ENCODE data around the gene GCG.

Gene GCG

DNA sequence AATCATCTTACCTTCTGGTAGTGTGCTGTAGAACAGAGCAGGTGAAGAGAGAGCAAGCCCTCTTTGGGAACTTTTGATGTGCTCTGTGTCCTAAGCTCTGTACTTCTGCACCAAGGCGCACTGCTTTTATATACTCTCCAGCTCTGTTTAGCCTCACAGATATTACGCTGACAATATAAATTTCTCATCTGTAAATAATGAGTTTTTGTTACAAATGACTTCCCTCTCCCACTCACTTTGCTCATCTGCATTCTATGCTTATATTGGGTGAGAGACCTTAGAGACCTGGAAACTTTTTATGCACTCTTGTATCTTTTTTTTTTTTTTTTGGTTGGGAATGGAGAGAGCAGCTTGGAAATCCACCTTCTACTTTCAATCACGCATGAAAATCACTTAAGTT, at the start of gene GCG:
GCG (minus strand) TSS at position 101 of the 400 bp plus-strand sequence. CDS start 3,069 bp downstream, outside the sequence.
- DNase-seq (ENCODE audit: low spot score), result no peak

- DNase-seq (ENCODE audit: low spot score), result no peak
These were observed 48.6 kb upstream of the GCG start for GRCh38 chr2:162200636-162201035.

DNA sequence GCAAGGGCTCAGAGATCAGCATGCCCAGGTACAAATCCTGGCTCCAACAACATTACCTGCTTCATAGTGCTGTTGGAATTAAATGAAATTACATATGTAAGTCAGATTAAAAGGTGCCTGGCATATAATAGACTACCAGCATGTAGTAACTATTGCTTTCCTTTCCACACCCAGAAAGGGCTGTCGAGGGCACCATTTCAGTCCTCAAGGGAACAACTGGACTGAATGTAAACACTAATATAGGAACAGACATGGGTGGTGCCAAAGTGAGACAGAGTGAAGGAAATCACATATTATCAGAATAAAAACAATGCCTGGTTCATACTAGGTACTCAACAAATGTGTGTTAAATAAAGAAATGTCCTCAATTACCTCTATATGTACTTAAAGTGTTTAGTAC, 47.9 kb upstream of the GCG start:
- no peak for DNase-seq (ENCODE audit: low spot score)

DNA sequence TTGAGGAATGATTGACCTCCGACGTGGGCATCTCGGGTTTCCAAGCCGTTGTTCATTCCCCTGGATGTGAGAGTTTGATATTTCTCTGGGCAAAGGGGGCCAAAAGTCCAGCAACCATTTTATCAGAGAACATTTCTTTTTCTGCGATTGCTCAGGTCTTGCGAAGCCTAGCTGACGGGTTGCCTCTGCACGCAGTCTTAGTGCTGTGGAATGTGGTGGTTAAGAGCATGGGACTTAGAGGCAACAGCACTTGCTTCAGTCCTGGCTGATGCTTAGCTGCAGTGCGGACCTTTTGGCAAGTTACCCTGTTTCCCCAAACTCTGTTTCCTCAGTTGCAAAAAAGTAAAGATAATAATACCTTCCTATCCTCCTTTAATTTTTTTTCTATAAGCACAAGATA, 46.2 kb upstream of the GCG start:
- no peak for DNase-seq (ENCODE audit: low spot score)

DNA sequence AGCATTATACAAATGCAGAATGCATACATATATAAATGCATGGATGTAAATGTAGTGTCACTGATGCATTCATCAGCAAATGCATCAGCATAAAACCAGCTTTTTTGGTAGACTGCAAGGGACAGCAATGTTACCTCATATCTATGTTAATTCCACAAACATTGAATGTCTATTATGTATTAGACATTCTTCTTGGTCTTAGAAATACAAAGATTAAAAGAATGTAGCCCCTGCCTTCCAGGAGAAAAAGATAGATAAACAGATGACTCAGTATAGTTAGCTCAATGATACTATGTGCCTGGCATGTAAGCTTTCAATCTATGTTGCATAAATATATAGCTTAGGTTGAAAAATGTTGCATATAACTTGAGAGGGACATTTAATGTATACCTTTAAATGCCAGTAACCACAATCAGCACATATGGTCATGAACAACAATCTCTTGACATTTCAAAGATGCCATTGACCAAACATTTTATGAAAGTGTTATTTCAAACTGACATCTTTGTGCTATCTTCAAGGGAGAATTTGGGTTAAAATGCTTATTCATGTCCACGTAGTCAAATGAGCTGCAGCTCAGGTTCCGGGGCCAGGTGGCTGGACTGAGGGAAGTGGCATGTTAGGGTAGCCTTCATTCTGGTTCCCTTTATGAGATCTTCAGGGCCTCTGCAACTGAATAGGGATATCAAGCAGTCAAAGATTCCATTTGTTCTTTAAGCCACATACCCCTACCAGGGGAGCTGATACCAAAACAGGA, 45.2 kb upstream of the GCG start:
- no peak for DNase-seq (ENCODE audit: low spot score)

GRCh38 chr2:162196638-162197037, 44.6 kb upstream of the GCG start:
- DNase-seq (ENCODE audit: low spot score), result no peak

- DNase-seq (ENCODE audit: low spot score), result no peak
These were observed 36.4 kb upstream of the GCG start for GRCh38 chr2:162188451-162188850.

DNA sequence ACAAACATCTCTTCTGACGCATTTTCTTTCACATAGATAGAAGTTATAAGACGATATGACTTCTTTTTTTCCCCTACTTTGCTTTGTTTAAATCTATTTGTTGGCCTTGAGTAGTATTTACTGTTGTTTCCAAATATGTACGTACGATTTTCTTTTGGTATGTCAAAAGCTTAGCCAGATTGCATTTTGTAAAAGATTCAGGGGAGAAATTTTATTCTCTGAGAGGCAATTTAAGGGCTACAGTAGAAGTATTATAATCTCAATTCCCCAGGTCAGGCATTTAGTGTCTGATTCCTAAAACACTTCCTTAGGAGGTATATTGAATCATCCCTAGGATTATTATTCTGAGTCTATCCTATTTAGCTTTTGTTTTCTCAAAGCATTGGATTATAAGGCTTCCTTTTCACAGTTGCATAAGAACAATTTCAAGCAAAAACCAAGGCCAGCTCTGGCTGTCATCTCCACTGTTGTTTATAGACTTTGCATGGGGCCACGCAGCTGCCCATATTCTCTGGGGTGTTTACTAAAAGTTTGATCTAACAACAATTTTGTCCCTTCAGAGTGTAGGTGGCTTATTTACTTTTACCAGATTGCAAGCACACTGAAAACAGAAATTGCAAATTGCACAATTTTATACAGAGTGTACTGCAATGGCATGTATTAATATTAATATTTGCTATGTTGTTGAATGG, 33.6 kb upstream of the GCG start:
- DNase-seq (ENCODE audit: low spot score), result no peak

- no peak for DNase-seq (ENCODE audit: low spot score)
These were observed 32.9 kb upstream of the GCG start for GRCh38 chr2:162184821-162185450.

- no peak for DNase-seq (ENCODE audit: low spot score)
These were observed 32.3 kb upstream of the GCG start for GRCh38 chr2:162184359-162184758.

DNA sequence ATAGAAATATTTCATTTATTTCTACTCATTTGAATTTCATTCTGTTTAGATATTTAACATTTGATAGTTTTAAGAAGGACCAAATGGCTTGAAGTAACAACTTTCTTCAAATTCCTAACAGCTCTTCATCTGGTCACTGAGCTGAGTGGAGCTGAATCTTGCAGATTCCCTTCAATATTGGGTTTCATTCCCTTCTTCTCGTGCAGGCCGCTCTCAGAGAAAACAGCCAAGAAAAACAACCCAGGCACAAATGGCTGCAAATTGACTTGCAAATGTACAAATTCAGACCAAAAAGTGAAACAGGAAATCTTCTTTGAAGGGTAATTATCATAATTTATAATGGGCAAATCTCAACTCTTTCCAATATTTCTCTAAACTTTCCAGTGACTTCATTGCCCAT, 30.3 kb upstream of the GCG start:
- DNase-seq (ENCODE audit: low spot score), result no peak

DNA sequence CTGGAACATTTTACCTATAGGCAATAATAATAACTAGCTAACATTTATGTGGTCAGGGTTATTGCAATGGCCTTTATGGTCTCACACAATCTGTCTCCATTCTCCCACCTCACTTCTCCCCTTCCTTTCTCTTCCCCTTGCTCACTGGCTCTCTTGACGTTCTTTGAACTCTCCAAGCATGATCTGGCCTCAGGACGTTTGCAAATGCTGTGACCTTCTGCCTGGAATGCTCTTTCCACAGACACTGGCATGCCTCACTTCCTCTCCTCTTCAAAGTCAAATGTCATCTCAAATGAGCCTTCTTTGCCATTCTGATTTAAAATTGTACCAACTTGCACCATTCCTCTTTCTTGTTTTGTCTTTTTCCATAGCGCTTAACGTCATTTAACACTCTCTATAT, 25.3 kb upstream of the GCG start:
- DNase-seq (ENCODE audit: low spot score), result no peak

- DNase-seq (ENCODE audit: low spot score), result no peak
These were observed 23.7 kb upstream of the GCG start for GRCh38 chr2:162175714-162176113.

GRCh38 chr2:162174746-162175145, 22.7 kb upstream of the GCG start:
- DNase-seq (ENCODE audit: low spot score), result no peak

DNA sequence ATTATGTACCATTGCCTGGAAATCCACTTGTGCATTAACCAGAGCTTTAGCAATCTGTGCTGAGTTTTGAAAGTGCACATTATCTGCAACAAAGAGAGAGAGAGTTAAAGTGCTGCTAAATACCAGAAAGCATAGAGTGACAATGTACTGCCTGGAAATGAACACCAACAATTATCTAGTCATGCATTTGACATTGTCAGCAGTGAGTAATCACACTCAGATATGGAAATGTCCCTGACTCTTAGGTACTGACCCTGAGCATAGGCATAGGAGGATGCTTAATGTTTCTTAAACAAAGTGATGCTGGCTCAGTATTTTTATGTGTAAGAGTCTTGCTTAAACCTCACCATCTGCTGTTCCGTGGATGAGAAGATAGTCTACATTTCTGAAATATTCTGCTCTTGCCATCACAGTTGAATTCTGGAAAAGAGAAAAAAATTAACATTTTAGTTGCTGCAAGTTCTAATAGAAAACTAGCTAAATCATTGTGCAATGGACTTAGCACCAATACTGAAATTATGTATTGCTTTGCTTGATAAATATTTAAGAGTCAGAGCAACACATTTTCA, 20.8 kb upstream of the GCG start:
- DNase-seq (ENCODE audit: low spot score), result no peak

GRCh38 chr2:162166745-162167144, 14.7 kb upstream of the GCG start:
- no peak for DNase-seq (ENCODE audit: low spot score)

- no peak for DNase-seq (ENCODE audit: low spot score)
These were observed 14.1 kb upstream of the GCG start for GRCh38 chr2:162166174-162166573.

DNA sequence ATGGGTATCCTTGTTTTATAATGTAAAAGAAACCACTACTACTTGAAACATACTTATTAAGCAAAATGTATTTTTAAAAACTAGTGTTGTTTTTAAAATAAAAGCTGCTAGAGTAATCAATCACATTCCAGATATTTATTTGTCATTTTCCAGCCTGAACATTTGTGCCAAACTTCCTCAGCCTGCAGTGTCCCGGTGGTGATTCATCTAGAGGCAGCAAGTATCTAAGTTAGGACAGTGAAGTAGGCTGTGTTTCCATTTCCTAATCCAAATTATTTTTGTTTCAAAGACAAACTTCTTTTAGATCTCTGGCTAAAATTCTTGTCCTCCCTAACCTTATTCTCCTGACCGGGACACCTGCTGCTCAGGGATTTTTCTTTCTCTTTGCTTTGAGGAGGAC, 12.8 kb upstream of the GCG start:
- DNase-seq (ENCODE audit: low spot score), result no peak

- no peak for DNase-seq (ENCODE audit: low spot score)
These were observed 7.4 kb upstream of the GCG start for GRCh38 chr2:162159446-162159845.

- DNase-seq (ENCODE audit: low spot score), result no peak
These were observed 4.1 kb upstream of the GCG start for GRCh38 chr2:162156149-162156548.

GRCh38 chr2:162155093-162155492, 3.0 kb upstream of the GCG start:
- DNase-seq (ENCODE audit: low spot score), result no peak

DNA sequence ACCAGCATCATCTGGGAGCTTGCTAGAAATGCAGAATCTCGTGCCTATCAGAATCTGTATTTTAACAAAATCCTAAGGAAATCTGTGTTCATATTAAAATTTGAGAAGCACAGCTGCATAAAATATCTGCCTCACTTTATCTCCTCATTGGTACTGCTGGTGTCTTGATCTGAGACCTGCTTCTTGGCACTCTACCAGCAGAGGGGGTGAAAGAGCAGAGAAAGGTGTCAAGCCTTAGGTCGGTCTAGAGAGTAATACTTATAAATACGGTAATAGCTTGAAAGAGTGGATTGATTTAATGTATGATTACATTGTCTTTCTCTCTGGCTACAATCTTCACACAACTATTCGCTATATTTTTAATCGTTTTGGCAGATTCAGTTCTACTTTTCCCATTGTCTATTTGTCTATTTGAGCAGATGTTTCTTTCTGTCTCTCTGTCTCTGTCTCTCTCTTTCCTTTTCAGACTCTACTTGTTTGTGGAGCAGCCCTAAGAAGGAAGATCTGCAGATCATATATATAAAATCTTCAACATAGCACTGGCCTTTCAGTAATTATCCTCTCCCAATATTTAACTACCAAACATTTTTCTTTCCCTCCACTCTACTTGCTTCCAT, 1.7 kb upstream of the GCG start:
- peak; percentile 56 for DNase-seq (ENCODE audit: low spot score)

GRCh38 chr2:162149940-162150339, 2.1 kb downstream of the GCG start:
- no peak for DNase-seq (ENCODE audit: low spot score)
